Suprapubic skin (tissue), 4 donors: ENCODE data around the gene SH3YL1.

Source experiments
- EP300 ChIP-seq: sonication (generic); formaldehyde crosslinking; IDR thresholded peaks from one replicate; pipeline ENCODE4 v1.6.1; 2017; ENCODE audit warnings: antibody characterized with exemption
- POLR2A ChIP-seq, 2 donors: fragments of 450-650 bp; IDR thresholded peaks; one replicate each; pipeline ENCODE4 v1.6.1; 2017; ENCODE audit warnings: antibody characterized with exemption in 2 of 2, mild to moderate bottlenecking in 2 of 2, moderate library complexity in 2 of 2
- POLR2AphosphoS5 ChIP-seq, 3 donors: sonication (generic); formaldehyde crosslinking; IDR thresholded peaks; one replicate each; pipeline ENCODE4 v1.6.1; 2017; ENCODE audit warnings: antibody characterized with exemption in 3 of 3
- TF ChIP-seq, protein P1 (sequence below), 2 donors: fragments of 200-600 bp in 1 of 2; fragments of 450-650 bp in 1 of 2; sonication (generic) in 1 of 2; IDR thresholded peaks; one replicate each; pipeline ENCODE4 v1.5.1; 2016 to 2019; ENCODE audit warnings: antibody characterized with exemption in 2 of 2, mild to moderate bottlenecking in 1 of 2, moderate library complexity in 1 of 2

DNA sequence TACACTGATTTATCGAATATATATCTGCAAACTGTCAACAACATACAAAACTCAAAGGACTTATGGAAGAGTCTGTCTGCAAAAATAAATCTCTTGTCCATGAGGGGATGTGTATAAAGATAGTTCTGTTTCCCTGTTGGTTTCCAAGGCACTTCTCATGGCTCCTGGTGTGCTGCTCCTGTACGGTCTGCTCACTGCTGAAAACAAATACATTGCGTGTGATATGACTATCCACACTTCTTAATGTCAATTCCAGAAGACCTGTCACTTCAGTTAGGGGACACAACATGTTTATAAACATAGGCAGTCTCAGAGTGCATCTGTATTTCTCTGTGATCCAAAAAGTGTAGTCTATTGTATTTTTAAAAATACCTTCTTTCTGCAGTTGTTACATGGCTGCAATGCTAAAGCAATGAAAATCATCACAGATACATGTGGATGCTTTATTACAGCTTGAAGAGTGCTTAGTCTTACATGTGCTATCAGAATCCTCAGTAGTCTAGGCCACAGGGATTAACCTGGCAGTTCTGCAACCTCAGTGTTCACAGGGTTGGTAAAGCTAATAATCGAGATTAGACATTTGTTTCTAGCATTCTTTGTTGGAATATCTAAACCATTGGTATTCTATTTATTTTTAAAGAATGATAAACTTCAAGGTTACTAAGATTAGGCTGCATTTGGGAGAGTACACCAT is 16.3 kb upstream of the SH3YL1 start:
- TF ChIP-seq, protein P1, sequence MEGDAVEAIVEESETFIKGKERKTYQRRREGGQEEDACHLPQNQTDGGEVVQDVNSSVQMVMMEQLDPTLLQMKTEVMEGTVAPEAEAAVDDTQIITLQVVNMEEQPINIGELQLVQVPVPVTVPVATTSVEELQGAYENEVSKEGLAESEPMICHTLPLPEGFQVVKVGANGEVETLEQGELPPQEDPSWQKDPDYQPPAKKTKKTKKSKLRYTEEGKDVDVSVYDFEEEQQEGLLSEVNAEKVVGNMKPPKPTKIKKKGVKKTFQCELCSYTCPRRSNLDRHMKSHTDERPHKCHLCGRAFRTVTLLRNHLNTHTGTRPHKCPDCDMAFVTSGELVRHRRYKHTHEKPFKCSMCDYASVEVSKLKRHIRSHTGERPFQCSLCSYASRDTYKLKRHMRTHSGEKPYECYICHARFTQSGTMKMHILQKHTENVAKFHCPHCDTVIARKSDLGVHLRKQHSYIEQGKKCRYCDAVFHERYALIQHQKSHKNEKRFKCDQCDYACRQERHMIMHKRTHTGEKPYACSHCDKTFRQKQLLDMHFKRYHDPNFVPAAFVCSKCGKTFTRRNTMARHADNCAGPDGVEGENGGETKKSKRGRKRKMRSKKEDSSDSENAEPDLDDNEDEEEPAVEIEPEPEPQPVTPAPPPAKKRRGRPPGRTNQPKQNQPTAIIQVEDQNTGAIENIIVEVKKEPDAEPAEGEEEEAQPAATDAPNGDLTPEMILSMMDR (IDR thresholded peaks at IDR 0.05), result no peak
- TF ChIP-seq EP300 (no peak), POLR2A (IDR thresholded peaks at IDR 0.05) (no peak), POLR2AphosphoS5 (IDR thresholded peaks at IDR 0.05) (no peak)
